OCI-LY3 (cell line): ENCODE data around the gene NECAB3.

Experiments
- EZH2phosphoT487 ChIP-seq: fragments of 200-600 bp; shearing (Covaris generic); IDR thresholded peaks from 2 replicates; pipeline ENCODE4 v1.6.1; 2018; ENCODE audit warnings: antibody characterized with exemption, mixed run types, low read depth
- TF ChIP-seq, protein P1 (sequence below): fragments of 200-600, 300-600 bp; sonication (generic); IDR thresholded peaks from 2 replicates; pipeline ENCODE4 v1.5.1; 2014; ENCODE audit warnings: antibody characterized with exemption, low read length, low read depth

DNA sequence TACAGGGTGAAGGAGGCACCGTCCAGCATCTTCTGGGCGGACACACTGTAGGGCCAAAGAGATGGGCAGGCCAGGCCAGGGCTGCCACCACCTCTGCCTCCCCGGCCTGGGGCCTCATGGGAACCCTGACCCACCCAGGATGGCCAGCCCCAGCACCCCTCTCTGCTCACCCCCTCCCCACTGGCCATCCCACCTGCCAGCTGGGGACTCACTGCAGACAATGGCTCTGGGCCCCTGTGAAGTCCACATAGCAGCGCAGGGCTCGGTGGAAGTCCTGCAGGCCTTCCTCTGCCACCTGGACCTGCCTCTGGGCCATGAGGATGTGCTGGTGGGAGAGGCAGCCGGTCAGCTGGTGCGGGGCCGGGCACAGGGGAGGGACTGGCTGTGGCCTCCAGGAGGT is 15.7 kb downstream of the NECAB3 start:
- TF ChIP-seq EZH2phosphoT487 = no peak
- TF ChIP-seq, protein P1, sequence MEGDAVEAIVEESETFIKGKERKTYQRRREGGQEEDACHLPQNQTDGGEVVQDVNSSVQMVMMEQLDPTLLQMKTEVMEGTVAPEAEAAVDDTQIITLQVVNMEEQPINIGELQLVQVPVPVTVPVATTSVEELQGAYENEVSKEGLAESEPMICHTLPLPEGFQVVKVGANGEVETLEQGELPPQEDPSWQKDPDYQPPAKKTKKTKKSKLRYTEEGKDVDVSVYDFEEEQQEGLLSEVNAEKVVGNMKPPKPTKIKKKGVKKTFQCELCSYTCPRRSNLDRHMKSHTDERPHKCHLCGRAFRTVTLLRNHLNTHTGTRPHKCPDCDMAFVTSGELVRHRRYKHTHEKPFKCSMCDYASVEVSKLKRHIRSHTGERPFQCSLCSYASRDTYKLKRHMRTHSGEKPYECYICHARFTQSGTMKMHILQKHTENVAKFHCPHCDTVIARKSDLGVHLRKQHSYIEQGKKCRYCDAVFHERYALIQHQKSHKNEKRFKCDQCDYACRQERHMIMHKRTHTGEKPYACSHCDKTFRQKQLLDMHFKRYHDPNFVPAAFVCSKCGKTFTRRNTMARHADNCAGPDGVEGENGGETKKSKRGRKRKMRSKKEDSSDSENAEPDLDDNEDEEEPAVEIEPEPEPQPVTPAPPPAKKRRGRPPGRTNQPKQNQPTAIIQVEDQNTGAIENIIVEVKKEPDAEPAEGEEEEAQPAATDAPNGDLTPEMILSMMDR = no peak
